Keratinocyte (primary cell): ENCODE measurements around the gene RFWD3. TPM values are rescaled to one million over a fixed set of nuclear protein-coding genes. Genes with fewer than 3 reads are reported as not detected.

Experiments used
- DNase-seq: peaks from one replicate; pipeline ENCODE4 v3.0.0-alpha.2; 2011; ENCODE audit warnings: low read depth, missing footprints, low spot score
- FAIRE-seq: peaks from 2 replicates; lab custom pipeline; 2011; peaks lifted over from hg19 to GRCh38; lab: Jason Lieb, UNC
- H2AFZ ChIP-seq: 2 replicates; pipeline ENCODE4 v1.6.0; 2012; ENCODE audit warnings: low read length, control low read depth, inconsistent platforms; ENCODE audit not compliant: control insufficient read depth
- H3K27ac ChIP-seq: 2 replicates; pipeline ENCODE4 v1.5.1; 2011; ENCODE audit warnings: low read length; ENCODE audit not compliant: control insufficient read depth, insufficient read depth
- H3K27me3 ChIP-seq: 3 replicates; pipeline ENCODE4 v1.6.0; 2011; ENCODE audit warnings: low read length; ENCODE audit not compliant: control insufficient read depth, insufficient read depth; ENCODE audit errors: extremely low read depth
- H3K36me3 ChIP-seq, 2 experiments: 2 replicates in 1 of 2; 3 replicates in 1 of 2; pipeline ENCODE4 v1.5.1; 2011; ENCODE audit warnings: low read length in 2 of 2, mild to moderate bottlenecking in 1 of 2; ENCODE audit not compliant: control insufficient read depth in 2 of 2, insufficient read depth in 2 of 2; ENCODE audit errors: extremely low read depth in 1 of 2
- H3K4me1 ChIP-seq: 3 replicates; pipeline ENCODE4 v1.5.1; 2011; ENCODE audit warnings: low read length; ENCODE audit not compliant: control insufficient read depth, insufficient read depth; ENCODE audit errors: extremely low read depth
- H3K4me2 ChIP-seq: 3 replicates; pipeline ENCODE4 v1.6.0; 2011; ENCODE audit warnings: low read depth, low read length; ENCODE audit not compliant: control insufficient read depth, insufficient read depth; ENCODE audit errors: extremely low read depth
- H3K4me3 ChIP-seq, 3 experiments: fragments of 200-600 bp in 1 of 3; sonication (generic) in 1 of 3; 2 replicates in 2 of 3; 3 replicates in 1 of 3; pipeline ENCODE4 v1.5.1; 2011 to 2016; ENCODE audit warnings: low read length in 3 of 3, mild to moderate bottlenecking in 3 of 3, control low read depth in 2 of 3, inconsistent platforms in 1 of 3, low read depth in 1 of 3, mixed read lengths in 1 of 3, mixed run types in 1 of 3, moderate library complexity in 1 of 3; ENCODE audit not compliant: control insufficient read depth in 2 of 3, insufficient read depth in 2 of 3; ENCODE audit errors: extremely low read depth in 1 of 3
- H3K79me2 ChIP-seq: 2 replicates; pipeline ENCODE4 v1.6.0; 2012; ENCODE audit warnings: low read length; ENCODE audit not compliant: control insufficient read depth, insufficient read depth
- H3K9ac ChIP-seq: 3 replicates; pipeline ENCODE4 v1.6.0; 2011; ENCODE audit warnings: low read length; ENCODE audit not compliant: control insufficient read depth, insufficient read depth; ENCODE audit errors: extremely low read depth
- H3K9me1 ChIP-seq: 3 replicates; pipeline ENCODE4 v1.6.0; 2011; ENCODE audit warnings: low read length; ENCODE audit not compliant: control insufficient read depth, insufficient read depth; ENCODE audit errors: extremely low read depth
- H3K9me3 ChIP-seq: 2 replicates; pipeline ENCODE4 v1.5.1; 2012; ENCODE audit warnings: low read depth, low read length; ENCODE audit not compliant: control insufficient read depth
- H4K20me1 ChIP-seq: 3 replicates; pipeline ENCODE4 v1.6.0; 2011; ENCODE audit warnings: low read length; ENCODE audit not compliant: control insufficient read depth, insufficient read depth; ENCODE audit errors: extremely low read depth
- EZH2 ChIP-seq: IDR thresholded peaks from one replicate; pipeline ENCODE4 v1.6.1; 2012; ENCODE audit warnings: inconsistent platforms, mild to moderate bottlenecking, low read length, moderate library complexity
- dilution Hi-C: fragments of 300-500 bp; cut with MboI; formaldehyde crosslinking; loops from one replicate; pipeline ENCODE4 v1.7.0; 2020; ENCODE audit warnings: low sequenced_read_pairs; ENCODE audit not compliant: extremely low pct_ligation_motif_present
- polyA plus RNA-seq, 5 experiments: library from polyadenylated mRNA; depleted of rRNA in 3 of 5; stranded (reverse) in 3 of 5; stranded (forward) in 1 of 5; unstranded in 1 of 5; fragments of >200 nt; gene quantifications; 1 replicate in 1 of 5; 2 replicates in 3 of 5; 3 replicates in 1 of 5; pipeline versions ENCODE4 v1.2.1 to v1.2.3, GENCODE V29; 2011 to 2012; ENCODE audit warnings: missing spikeins in 2 of 5, low read depth in 1 of 5, low replicate concordance in 1 of 5
- TF ChIP-seq, protein P1 (sequence below), 3 experiments: IDR thresholded peaks in 1 of 3; conservative IDR thresholded peaks in 1 of 3; optimal IDR thresholded peaks in 1 of 3; 2 replicates in 2 of 3; 3 replicates in 1 of 3; pipeline versions ENCODE3 to v1.5.1; 2011; ENCODE audit warnings: low read length in 3 of 3, mild to moderate bottlenecking in 3 of 3, moderate library complexity in 2 of 3, control low read depth in 1 of 3, inconsistent platforms in 1 of 3; ENCODE audit not compliant: insufficient read depth in 2 of 3; ENCODE audit errors: extremely low read depth in 1 of 3

The RFWD3 gene
- polyA plus RNA-seq, 1 donor (not counting 4 experiments of a cell fraction or from before 2014, with no cell fraction given), result 29.2 TPM

DNA sequence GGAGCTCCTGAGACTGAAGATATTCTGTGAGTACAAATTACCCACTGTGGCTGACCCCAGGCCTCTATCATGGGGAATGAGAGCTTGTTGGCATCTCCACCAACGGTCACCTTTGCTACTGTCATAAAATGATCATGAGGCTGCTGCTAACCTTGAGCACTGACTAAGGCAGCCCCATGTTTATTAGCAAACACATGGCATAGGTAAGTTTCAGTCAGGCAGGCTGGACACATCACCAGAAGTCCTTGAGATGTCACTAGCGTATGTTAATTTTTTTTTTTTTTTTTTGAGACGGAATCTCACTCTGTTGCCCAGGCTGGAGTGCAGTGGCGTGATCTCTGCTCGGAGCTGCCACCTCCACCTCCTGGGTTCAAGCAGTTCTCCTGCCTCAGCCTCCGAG, 58.3 kb downstream of the RFWD3 start:
- no peak for FAIRE-seq
- no peak for TF ChIP-seq EZH2
- TF ChIP-seq, protein P1, sequence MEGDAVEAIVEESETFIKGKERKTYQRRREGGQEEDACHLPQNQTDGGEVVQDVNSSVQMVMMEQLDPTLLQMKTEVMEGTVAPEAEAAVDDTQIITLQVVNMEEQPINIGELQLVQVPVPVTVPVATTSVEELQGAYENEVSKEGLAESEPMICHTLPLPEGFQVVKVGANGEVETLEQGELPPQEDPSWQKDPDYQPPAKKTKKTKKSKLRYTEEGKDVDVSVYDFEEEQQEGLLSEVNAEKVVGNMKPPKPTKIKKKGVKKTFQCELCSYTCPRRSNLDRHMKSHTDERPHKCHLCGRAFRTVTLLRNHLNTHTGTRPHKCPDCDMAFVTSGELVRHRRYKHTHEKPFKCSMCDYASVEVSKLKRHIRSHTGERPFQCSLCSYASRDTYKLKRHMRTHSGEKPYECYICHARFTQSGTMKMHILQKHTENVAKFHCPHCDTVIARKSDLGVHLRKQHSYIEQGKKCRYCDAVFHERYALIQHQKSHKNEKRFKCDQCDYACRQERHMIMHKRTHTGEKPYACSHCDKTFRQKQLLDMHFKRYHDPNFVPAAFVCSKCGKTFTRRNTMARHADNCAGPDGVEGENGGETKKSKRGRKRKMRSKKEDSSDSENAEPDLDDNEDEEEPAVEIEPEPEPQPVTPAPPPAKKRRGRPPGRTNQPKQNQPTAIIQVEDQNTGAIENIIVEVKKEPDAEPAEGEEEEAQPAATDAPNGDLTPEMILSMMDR (optimal IDR thresholded peaks at IDR 0.05 in 1 of 3, IDR thresholded peaks at IDR 0.05 in 1 of 3, conservative IDR thresholded peaks at IDR 0.05 in 1 of 3; ENCODE audit: extremely low read depth in 1 of 3, insufficient read depth in 2 of 3, low read length in 3 of 3), result no peak
- no peak overlapping the region for H3K4me3 ChIP-seq
- dilution Hi-C loops, result no loop called here
- peaks cover 35% of the 10 kb centered on the region for H3K79me2 ChIP-seq
- H3K27ac ChIP-seq, result no peak overlapping the region
- H3K4me2 ChIP-seq, result no peak overlapping the region
- H2AFZ ChIP-seq, result no peak overlapping the region
- no peak for DNase-seq
- H3K9me1 ChIP-seq, result no peaks in the 10 kb centered on the region
- no peaks in the 10 kb centered on the region for H3K27me3 ChIP-seq
- H3K36me3 ChIP-seq, result no peaks in the 10 kb centered on the region
- no peaks in the 10 kb centered on the region for H3K9me3 ChIP-seq
- H3K4me1 ChIP-seq, result peaks cover 19% of the 10 kb centered on the region
- no peaks in the 10 kb centered on the region for H4K20me1 ChIP-seq
- no peak overlapping the region for H3K9ac ChIP-seq

DNA sequence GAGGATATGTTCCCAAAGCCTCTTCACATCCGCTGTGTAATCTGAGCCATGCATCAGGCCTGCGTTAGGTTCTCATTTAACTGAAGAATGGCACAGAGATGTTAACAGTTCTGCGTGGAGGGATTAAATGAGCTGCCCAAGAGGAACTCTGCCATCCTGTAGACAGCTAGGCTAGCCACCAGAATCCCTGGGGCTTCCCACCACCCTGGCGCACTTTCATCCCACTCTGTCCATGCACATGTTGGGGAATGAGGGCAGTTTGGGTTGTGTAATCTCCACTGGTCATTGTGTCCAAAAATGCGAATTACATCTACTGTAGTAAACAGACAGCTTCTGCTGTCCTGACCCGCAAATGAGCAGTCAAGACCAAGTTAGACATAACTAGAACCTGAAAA, 58.7 kb downstream of the RFWD3 start:
- H3K27me3 ChIP-seq, result no peaks in the 10 kb centered on the region
- no peak overlapping the region for H3K4me2 ChIP-seq
- no peaks in the 10 kb centered on the region for H3K36me3 ChIP-seq
- no peak overlapping the region for H3K4me3 ChIP-seq
- dilution Hi-C loops, result no loop called here
- H3K9me3 ChIP-seq, result no peaks in the 10 kb centered on the region
- peaks cover 39% of the 10 kb centered on the region for H3K79me2 ChIP-seq
- H3K27ac ChIP-seq, result no peak overlapping the region
- FAIRE-seq (no peak), DNase-seq (no peak)
- no peaks in the 10 kb centered on the region for H3K9me1 ChIP-seq
- TF ChIP-seq, protein P1 (optimal IDR thresholded peaks at IDR 0.05 in 1 of 3, IDR thresholded peaks at IDR 0.05 in 1 of 3, conservative IDR thresholded peaks at IDR 0.05 in 1 of 3; ENCODE audit: extremely low read depth in 1 of 3, insufficient read depth in 2 of 3, low read length in 3 of 3), result no peak
- no peak for TF ChIP-seq EZH2
- H2AFZ ChIP-seq, result peak overlapping the region; percentile 95
- no peak overlapping the region for H3K9ac ChIP-seq
- peaks cover 19% of the 10 kb centered on the region for H3K4me1 ChIP-seq
- H4K20me1 ChIP-seq, result no peaks in the 10 kb centered on the region
